Heart left ventricle (tissue), 13 donors: ENCODE results near the gene EPHA6.

Source experiments
- POLR2A ChIP-seq, 2 donors: fragments of 450-650 bp; IDR thresholded peaks; one replicate each; pipeline ENCODE4 v1.6.1; 2017; ENCODE audit warnings: antibody characterized with exemption in 2 of 2, mild to moderate bottlenecking in 2 of 2, moderate library complexity in 2 of 2
- TF ChIP-seq, protein P1 (sequence below), 12 donors: fragments of 200-600 bp; sonication (generic) in 4 of 12; IDR thresholded peaks; one replicate each; pipeline versions ENCODE4 v1.5.0 to v1.8.0; 2018 to 2022; ENCODE audit warnings: antibody characterized with exemption in 12 of 12, mild to moderate bottlenecking in 5 of 12
- donor health status: ischemic (EF 13 %, LVEDD 7.1; RV severe dilation, severe dysfunction).
- donor health status: DM: no; HTN: yes; CAD: no.
- donor health status: DM: no; HTN: no; CAD: no.
- donor health status: ischemic (EF 25% LVEDD 6.9; RV normal size, moderate dysfunction).
- donor health status: ischemic (EF 25% LVEDD 5.7; RV mildly dilated, moderate dysfunction).
- donor health status: ischemic (EF 35%, LVEDD 5.7; RV mildly dilated, moderate dysfunction).
- donor health status: nonischemic (EF 11% LVEDD 7.7; RV severe dilation, severe dysfunction).
- donor health status: DM: yes; HTN: yes; CAD: no.
- donor health status: PGD.
- donor health status: ischemic (EF 29% LVEDD 5.4; RV normal size, mild dysfunction).
- donor health status: nonischemic (EF 23%, LVEDD 6.1; RV moderate dilation, normal function).

GRCh38 chr3:97306226-97306625 lies 491.8 kb downstream of the EPHA6 start:
- TF ChIP-seq, protein P1, sequence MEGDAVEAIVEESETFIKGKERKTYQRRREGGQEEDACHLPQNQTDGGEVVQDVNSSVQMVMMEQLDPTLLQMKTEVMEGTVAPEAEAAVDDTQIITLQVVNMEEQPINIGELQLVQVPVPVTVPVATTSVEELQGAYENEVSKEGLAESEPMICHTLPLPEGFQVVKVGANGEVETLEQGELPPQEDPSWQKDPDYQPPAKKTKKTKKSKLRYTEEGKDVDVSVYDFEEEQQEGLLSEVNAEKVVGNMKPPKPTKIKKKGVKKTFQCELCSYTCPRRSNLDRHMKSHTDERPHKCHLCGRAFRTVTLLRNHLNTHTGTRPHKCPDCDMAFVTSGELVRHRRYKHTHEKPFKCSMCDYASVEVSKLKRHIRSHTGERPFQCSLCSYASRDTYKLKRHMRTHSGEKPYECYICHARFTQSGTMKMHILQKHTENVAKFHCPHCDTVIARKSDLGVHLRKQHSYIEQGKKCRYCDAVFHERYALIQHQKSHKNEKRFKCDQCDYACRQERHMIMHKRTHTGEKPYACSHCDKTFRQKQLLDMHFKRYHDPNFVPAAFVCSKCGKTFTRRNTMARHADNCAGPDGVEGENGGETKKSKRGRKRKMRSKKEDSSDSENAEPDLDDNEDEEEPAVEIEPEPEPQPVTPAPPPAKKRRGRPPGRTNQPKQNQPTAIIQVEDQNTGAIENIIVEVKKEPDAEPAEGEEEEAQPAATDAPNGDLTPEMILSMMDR (IDR thresholded peaks at IDR 0.05) = no peak
- no peak for TF ChIP-seq POLR2A (IDR thresholded peaks at IDR 0.05)
